HAP-1 (cell line): ENCODE results near the gene SLC44A4.
"Not testable (repeated sequence)": the region's sequence is repeated elsewhere in the genome, so short reads cannot be mapped to it uniquely, and the experiment has no call there.

Experiments
- DNase-seq, 2 experiments: peaks; one replicate each; pipeline ENCODE4 v3.0.0-alpha.2; 2016 to 2020; ENCODE audit warnings: low spot score in 2 of 2
- H3K27me3 ChIP-seq: fragments of 250-450 bp; sonication (Bioruptor Pico); 2 replicates; pipeline ENCODE4 v1.5.1; 2020; ENCODE audit warnings: low read depth, mild to moderate bottlenecking, moderate library complexity
- H3K36me3 ChIP-seq: fragments of 250-450 bp; sonication (Bioruptor Pico); replicated peaks from 2 replicates; pipeline ENCODE4 v1.5.1; 2020; ENCODE audit warnings: mild to moderate bottlenecking
- H3K4me1 ChIP-seq: fragments of 250-450 bp; sonication (Bioruptor Pico); 2 replicates; pipeline ENCODE4 v1.5.1; 2020; ENCODE audit warnings: mild to moderate bottlenecking
- H3K4me3 ChIP-seq: fragments of 250-450 bp; sonication (Bioruptor Pico); 2 replicates; pipeline ENCODE4 v1.5.1; 2020; ENCODE audit warnings: mild to moderate bottlenecking, moderate library complexity
- H3K9me3 ChIP-seq: fragments of 250-450 bp; sonication (Bioruptor Pico); 2 replicates; pipeline ENCODE4 v1.5.1; 2020; ENCODE audit warnings: mild to moderate bottlenecking, moderate library complexity
- in situ Hi-C: fragments of 300-500 bp; cut with MboI; formaldehyde crosslinking; loops from 3 replicates; pipeline ENCODE4 v1.14.3; 2020; ENCODE audit warnings: low sequenced_read_pairs, inconsistent platforms, mixed read lengths

SLC44A4 gene

GRCh38 chr6:31817929-31818511, 60.8 kb downstream of the SLC44A4 start:
- H3K4me3 ChIP-seq: peak overlapping the region; percentile 40

DNA sequence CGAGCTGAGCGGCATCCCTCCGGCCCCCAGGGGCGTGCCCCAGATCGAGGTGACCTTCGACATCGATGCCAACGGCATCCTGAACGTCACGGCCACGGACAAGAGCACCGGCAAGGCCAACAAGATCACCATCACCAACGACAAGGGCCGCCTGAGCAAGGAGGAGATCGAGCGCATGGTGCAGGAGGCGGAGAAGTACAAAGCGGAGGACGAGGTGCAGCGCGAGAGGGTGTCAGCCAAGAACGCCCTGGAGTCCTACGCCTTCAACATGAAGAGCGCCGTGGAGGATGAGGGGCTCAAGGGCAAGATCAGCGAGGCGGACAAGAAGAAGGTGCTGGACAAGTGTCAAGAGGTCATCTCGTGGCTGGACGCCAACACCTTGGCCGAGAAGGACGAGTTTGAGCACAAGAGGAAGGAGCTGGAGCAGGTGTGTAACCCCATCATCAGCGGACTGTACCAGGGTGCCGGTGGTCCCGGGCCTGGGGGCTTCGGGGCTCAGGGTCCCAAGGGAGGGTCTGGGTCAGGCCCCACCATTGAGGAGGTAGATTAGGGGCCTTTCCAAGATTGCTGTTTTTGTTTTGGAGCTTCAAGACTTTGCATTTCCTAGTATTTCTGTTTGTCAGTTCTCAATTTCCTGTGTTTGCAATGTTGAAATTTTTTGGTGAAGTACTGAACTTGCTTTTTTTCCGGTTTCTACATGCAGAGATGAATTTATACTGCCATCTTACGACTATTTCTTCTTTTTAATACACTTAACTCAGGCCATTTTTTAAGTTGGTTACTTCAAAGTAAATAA, 61.5 kb downstream of the SLC44A4 start:
- Histone ChIP-seq H3K4me3 (peak overlapping the region; percentile 40), H3K4me1 (peaks cover 27% of the 10 kb centered on the region)
- H3K36me3 ChIP-seq, in situ Hi-C loops, H3K9me3 ChIP-seq, H3K27me3 ChIP-seq: not testable (repeated sequence)
- peak in 1 of 2 experiments; percentile 7 for DNase-seq

More at GRCh38 chr6:31817929-31818511, 60.8 kb downstream of the SLC44A4 start:
- H3K4me1 ChIP-seq: peaks cover 34% of the 10 kb centered on the region
- H3K36me3 ChIP-seq, H3K9me3 ChIP-seq, in situ Hi-C loops, H3K27me3 ChIP-seq: not testable (repeated sequence)
- DNase-seq: peak in 1 of 2 experiments; percentile 60

DNA sequence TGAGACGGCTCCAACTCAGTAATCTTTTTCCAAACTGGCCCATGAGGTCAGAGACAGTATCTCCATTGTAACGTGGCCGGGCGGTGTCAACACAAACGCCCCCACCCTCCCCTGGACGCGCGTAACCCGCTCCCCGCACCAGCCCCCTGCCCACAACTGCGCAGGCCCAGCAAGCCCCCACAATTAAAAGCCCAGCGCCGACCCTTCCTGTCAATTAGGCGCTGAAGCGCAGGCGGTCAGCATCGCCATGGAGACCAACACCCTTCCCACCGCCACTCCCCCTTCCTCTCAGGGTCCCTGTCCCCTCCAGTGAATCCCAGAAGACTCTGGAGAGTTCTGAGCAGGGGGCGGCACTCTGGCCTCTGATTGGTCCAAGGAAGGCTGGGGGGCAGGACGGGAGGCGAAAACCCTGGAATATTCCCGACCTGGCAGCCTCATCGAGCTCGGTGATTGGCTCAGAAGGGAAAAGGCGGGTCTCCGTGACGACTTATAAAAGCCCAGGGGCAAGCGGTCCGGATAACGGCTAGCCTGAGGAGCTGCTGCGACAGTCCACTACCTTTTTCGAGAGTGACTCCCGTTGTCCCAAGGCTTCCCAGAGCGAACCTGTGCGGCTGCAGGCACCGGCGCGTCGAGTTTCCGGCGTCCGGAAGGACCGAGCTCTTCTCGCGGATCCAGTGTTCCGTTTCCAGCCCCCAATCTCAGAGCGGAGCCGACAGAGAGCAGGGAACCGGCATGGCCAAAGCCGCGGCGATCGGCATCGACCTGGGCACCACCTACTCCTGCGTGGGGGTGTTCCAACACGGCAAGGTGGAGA, 63.6 kb downstream of the SLC44A4 start, which contains the start of the genes HSPA1A and HSPA1L:
Gene HSPA1A (plus strand): TSS at position 519 of the 814 bp plus-strand sequence. CDS start 214 bp downstream, at position 733.
Gene HSPA1L (minus strand): TSS at position 259 of the 814 bp plus-strand sequence. CDS start 3,311 bp downstream, outside the sequence.
- DNase-seq: peak; percentile 97 to 98
- H3K27me3 ChIP-seq: no peaks in the 10 kb centered on the region
- H3K36me3 ChIP-seq: no peaks in the 10 kb centered on the region
- in situ Hi-C loops: no loop called here
- H3K9me3 ChIP-seq: no peaks in the 10 kb centered on the region
- peak within 1 kb of the TSS; percentile 66 for H3K4me3 ChIP-seq
- peaks cover 18% of the 10 kb centered on the region for H3K4me1 ChIP-seq

DNA sequence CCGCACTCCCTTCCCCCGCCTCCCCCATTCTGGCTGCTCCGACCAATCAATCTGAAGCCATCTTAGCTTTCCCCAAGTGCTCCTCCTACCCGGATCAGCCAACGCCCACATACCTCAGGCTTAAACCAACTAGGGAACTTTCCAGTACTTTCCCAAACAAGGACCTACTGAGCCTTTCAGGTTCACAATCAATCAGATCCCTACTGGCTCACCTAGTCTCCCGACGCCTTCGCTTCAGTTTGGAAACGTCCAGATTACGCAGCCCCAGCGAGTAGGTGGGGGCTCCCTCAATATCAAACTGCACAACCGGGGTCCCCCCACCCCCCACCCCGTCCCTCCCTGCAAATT, 64.1 kb downstream of the SLC44A4 start:
- DNase-seq: peak; percentile 99
- H3K4me1 ChIP-seq: peaks cover 12% of the 10 kb centered on the region
- peak overlapping the region; percentile 66 for H3K4me3 ChIP-seq
- H3K27me3 ChIP-seq: no peaks in the 10 kb centered on the region
- in situ Hi-C loops: no loop called here
- H3K9me3 ChIP-seq: no peaks in the 10 kb centered on the region
- no peaks in the 10 kb centered on the region for H3K36me3 ChIP-seq

DNA sequence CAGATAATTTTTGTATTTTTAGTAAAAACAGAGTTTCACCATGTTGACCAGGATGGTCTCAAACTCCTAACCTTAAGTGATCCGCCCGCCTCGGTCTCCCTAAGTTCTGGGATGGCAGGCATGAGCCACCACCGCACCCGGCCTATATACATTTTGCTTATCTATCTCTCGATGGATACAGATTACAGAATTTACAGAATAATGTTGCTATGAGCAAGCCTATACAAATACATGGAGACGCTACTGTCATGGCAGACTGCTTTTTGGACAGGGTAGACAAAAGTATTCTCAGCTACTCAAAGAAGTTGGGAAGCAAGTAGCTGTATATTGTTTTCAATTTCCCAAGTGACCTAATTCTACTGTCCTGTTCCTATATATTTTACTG, 65.3 kb downstream of the SLC44A4 start:
- Histone ChIP-seq H3K27me3 (no peaks in the 10 kb centered on the region), H3K36me3 (no peaks in the 10 kb centered on the region), H3K4me1 (peaks cover 7% of the 10 kb centered on the region), H3K9me3 (no peaks in the 10 kb centered on the region), H3K4me3 (no peak overlapping the region)
- DNase-seq: no peak
- in situ Hi-C loops: no loop called here
